ENCODE measurements around the gene LIMA1.

DNA sequence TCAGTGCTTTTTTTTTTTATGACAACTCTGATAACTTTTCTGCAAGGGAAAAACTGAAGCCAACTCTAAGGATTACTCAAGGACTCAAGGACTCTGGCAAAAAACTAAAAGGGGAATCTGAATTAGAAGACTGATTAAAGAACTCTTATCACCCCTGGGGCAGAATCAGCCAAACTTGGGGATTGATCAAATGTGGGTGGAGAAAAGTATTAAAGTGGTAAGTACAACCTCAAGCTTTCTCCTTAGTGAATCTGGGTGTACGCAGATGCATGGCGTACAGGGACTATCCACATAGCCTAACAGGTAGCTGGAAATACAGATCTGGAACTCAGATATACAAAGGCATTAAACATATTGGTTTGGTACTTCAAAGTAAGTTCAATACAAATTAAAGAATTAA lies 7.3 kb downstream of the LIMA1 start:
- TF ChIP-seq, protein P1, sequence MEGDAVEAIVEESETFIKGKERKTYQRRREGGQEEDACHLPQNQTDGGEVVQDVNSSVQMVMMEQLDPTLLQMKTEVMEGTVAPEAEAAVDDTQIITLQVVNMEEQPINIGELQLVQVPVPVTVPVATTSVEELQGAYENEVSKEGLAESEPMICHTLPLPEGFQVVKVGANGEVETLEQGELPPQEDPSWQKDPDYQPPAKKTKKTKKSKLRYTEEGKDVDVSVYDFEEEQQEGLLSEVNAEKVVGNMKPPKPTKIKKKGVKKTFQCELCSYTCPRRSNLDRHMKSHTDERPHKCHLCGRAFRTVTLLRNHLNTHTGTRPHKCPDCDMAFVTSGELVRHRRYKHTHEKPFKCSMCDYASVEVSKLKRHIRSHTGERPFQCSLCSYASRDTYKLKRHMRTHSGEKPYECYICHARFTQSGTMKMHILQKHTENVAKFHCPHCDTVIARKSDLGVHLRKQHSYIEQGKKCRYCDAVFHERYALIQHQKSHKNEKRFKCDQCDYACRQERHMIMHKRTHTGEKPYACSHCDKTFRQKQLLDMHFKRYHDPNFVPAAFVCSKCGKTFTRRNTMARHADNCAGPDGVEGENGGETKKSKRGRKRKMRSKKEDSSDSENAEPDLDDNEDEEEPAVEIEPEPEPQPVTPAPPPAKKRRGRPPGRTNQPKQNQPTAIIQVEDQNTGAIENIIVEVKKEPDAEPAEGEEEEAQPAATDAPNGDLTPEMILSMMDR (IDR thresholded peaks at IDR 0.05): no peak
- TF ChIP-seq POLR2A (IDR thresholded peaks at IDR 0.05) (no peak), POLR2AphosphoS5 (IDR thresholded peaks at IDR 0.05) (no peak)
